SK-N-SH (cell line): ENCODE data around the gene PRR19.
A peak's percentile ranks its signal among the peaks of the same experiment; 100 is the strongest.

ENCODE experiments used
- EP300 ChIP-seq, 2 experiments: IDR thresholded peaks; 2 replicates each; pipeline versions ENCODE4 v1.4.0 to v1.6.1; 2012; ENCODE audit warnings: borderline replicate concordance in 1 of 2, low read depth in 1 of 2, low read length in 1 of 2
- EZH2phosphoT487 ChIP-seq: fragments of 200-600 bp; sonication (generic); IDR thresholded peaks from 2 replicates; pipeline ENCODE4 v1.6.1; 2017; ENCODE audit warnings: low read depth, mixed run types, mild to moderate bottlenecking, antibody characterized with exemption, moderate library complexity, borderline replicate concordance
- JUND ChIP-seq: IDR thresholded peaks from 2 replicates; pipeline ENCODE4 v1.4.0; 2012
- NRF1 ChIP-seq: IDR thresholded peaks from 2 replicates; pipeline ENCODE4 v1.6.1; 2012; ENCODE audit warnings: low read depth, mild to moderate bottlenecking, low read length
- POLR2AphosphoS5 ChIP-seq: IDR thresholded peaks from 2 replicates; pipeline ENCODE4 v1.6.1; 2012; ENCODE audit warnings: low read depth, low read length
- RAD21 ChIP-seq: IDR thresholded peaks from 2 replicates; pipeline ENCODE4 v1.6.1; 2012; ENCODE audit warnings: mild to moderate bottlenecking, low read length
- RCOR1 ChIP-seq: fragments of 150-350 bp; IDR thresholded peaks from 2 replicates; pipeline ENCODE4 v1.6.1; 2017; ENCODE audit warnings: antibody characterized with exemption, low read length
- SIN3A ChIP-seq: IDR thresholded peaks from 2 replicates; pipeline ENCODE4 v1.6.1; 2012; ENCODE audit warnings: low read depth, mild to moderate bottlenecking, low read length, moderate library complexity, borderline replicate concordance
- SMC3 ChIP-seq: IDR thresholded peaks from 2 replicates; pipeline ENCODE4 v1.6.1; 2012; ENCODE audit warnings: low read depth, low read length, improper control_type of control experiment
- TEAD4 ChIP-seq: IDR thresholded peaks from 2 replicates; pipeline ENCODE4 v1.4.0; 2012; ENCODE audit warnings: mild to moderate bottlenecking, borderline replicate concordance; ENCODE audit not compliant: insufficient read depth
- TF ChIP-seq, protein P1 (sequence below): fragments of 200-600 bp; sonication (generic); IDR thresholded peaks from 2 replicates; pipeline ENCODE4 v1.6.1; 2017; ENCODE audit warnings: antibody characterized with exemption, mild to moderate bottlenecking, moderate library complexity

DNA sequence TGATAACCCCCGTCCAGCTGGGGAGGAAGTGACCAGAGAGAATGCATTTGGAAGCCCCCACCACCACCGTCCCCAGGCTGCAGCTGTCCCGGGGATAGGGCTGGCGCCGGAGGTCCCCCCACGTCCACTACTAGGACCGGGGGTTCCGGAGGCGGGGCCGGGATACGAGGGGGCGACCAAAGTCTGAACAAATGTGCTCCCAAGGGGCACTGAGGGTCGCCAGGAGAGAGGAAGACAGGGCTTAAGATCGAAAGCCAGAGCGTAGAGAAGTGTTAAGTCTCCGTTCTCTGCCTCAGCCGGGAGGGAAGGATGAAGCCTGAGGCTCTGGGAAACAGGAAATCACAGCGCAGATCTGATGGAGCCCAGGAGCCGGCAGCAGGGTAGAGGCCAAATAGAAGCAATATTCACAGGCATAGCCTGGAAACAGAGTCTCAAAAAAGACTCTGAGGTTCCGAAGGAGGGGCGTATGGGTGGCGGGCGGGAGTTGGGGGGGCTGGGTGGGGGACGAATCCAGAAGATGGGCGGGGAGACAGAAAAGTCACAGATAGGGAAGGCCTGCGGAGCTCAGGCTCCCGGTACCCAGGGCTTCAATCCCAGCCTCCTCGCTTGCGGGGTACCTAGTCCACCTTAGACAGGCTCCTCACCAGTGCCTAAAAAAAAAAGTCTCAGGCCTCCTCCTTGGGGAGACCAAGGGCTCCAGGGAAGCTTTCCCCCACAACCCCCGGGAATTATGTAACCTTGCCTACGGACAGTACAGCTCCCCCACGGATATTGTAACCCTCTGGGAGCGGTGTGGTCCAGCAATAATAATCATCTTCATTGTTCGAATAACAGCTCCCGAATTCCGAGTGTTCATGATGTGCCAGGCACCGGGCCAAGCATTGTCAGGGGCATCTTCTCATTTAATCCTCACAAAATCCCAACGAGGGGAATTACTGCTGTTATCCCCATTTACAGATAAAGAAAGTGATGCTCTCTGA, 45.9 kb upstream of the PRR19 start:
- TF ChIP-seq, protein P1, sequence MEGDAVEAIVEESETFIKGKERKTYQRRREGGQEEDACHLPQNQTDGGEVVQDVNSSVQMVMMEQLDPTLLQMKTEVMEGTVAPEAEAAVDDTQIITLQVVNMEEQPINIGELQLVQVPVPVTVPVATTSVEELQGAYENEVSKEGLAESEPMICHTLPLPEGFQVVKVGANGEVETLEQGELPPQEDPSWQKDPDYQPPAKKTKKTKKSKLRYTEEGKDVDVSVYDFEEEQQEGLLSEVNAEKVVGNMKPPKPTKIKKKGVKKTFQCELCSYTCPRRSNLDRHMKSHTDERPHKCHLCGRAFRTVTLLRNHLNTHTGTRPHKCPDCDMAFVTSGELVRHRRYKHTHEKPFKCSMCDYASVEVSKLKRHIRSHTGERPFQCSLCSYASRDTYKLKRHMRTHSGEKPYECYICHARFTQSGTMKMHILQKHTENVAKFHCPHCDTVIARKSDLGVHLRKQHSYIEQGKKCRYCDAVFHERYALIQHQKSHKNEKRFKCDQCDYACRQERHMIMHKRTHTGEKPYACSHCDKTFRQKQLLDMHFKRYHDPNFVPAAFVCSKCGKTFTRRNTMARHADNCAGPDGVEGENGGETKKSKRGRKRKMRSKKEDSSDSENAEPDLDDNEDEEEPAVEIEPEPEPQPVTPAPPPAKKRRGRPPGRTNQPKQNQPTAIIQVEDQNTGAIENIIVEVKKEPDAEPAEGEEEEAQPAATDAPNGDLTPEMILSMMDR, result no peak
- TF ChIP-seq RAD21 (no peak), EP300 (IDR thresholded peaks at IDR 0.05; ENCODE audit: borderline replicate concordance in 1 of 2, low read depth in 1 of 2, low read length in 1 of 2) (no peak), SMC3 (no peak), JUND (no peak), POLR2AphosphoS5 (peak; percentile 43; the same call in 1 of the 2 replicates), TEAD4 (no peak), SIN3A (no peak), NRF1 (no peak), EZH2phosphoT487 (no peak), RCOR1 (no peak)
